Peyer's patch (tissue), 4 donors: ENCODE results near the gene TJP2.

Experiments used
- POLR2A ChIP-seq, 2 donors: fragments of 450-650 bp; IDR thresholded peaks; one replicate each; pipeline ENCODE4 v1.5.1; 2017; ENCODE audit warnings: antibody characterized with exemption in 2 of 2, mild to moderate bottlenecking in 2 of 2, moderate library complexity in 2 of 2
- TF ChIP-seq, protein P1 (sequence below), 6 experiments: fragments of 450-650 bp in 4 of 6; fragments of 200-600 bp in 2 of 6; sonication (generic) in 1 of 6; IDR thresholded peaks; one replicate each; pipeline ENCODE4 v1.5.1; 2017 to 2019; ENCODE audit warnings: antibody characterized with exemption in 6 of 6, mild to moderate bottlenecking in 3 of 6, moderate library complexity in 1 of 6

DNA sequence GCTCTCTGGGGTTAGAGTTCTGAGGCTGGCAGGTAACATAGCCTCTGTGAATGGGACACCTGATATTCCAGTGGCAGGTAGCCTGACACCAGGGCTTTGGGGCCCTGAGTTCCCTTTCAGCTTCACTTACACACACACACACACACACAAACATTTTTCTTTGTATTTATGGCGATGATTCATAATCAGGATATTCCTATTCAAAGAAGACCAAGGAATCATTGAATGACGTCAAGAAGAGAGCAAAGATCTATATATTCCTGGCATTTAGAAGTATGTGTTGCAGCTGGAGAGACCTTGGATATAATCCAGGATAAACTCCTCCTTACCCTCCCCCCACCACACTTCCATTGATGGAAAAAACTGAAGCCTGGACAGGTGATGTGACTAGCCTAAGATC, 143.0 kb downstream of the TJP2 start:
- TF ChIP-seq, protein P1, sequence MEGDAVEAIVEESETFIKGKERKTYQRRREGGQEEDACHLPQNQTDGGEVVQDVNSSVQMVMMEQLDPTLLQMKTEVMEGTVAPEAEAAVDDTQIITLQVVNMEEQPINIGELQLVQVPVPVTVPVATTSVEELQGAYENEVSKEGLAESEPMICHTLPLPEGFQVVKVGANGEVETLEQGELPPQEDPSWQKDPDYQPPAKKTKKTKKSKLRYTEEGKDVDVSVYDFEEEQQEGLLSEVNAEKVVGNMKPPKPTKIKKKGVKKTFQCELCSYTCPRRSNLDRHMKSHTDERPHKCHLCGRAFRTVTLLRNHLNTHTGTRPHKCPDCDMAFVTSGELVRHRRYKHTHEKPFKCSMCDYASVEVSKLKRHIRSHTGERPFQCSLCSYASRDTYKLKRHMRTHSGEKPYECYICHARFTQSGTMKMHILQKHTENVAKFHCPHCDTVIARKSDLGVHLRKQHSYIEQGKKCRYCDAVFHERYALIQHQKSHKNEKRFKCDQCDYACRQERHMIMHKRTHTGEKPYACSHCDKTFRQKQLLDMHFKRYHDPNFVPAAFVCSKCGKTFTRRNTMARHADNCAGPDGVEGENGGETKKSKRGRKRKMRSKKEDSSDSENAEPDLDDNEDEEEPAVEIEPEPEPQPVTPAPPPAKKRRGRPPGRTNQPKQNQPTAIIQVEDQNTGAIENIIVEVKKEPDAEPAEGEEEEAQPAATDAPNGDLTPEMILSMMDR (IDR thresholded peaks at IDR 0.05): no peak
- TF ChIP-seq POLR2A (IDR thresholded peaks at IDR 0.05): no peak
